HFF-Myc (cell line): Measurements from ENCODE around the gene YTHDF1.
A peak's percentile ranks its signal among the peaks of the same experiment; 100 is the strongest.

Source experiments
- DNase-seq: peaks from one replicate; pipeline ENCODE4 v3.0.0-alpha.2; 2011; ENCODE audit warnings: low read depth; ENCODE audit errors: extremely low read depth
- H3K4me3 ChIP-seq: replicated peaks from 2 replicates; pipeline ENCODE4 v1.5.1; 2011; ENCODE audit warnings: low read depth, mild to moderate bottlenecking, control low read depth, low read length
- TF ChIP-seq, protein P1 (sequence below): IDR thresholded peaks from 2 replicates; pipeline ENCODE4 v1.5.1; 2012; ENCODE audit warnings: mild to moderate bottlenecking, low read depth, low read length, control low read depth; ENCODE audit errors: missing control alignments

The YTHDF1 gene

DNA sequence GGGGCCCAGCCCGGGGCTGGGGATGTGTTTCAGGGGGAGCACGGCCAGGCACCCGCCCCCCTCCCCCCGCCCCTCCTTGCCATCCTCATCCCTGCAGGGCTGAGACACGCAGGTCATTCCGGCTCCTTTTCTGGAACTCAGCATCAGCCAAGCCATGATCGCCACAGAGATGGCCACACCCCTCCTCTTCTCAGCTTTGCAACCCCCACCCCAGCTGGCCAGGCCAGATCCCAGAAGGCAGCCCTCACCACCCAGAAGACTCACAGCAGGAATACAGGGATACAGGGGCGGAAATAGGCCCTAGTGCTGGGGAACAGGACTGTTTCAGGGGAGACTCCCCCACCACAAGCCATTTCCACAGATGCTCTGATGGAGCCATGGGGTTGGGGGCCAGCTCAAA lies 33.5 kb downstream of the YTHDF1 start:
- DNase-seq, result no peak
- TF ChIP-seq, protein P1, sequence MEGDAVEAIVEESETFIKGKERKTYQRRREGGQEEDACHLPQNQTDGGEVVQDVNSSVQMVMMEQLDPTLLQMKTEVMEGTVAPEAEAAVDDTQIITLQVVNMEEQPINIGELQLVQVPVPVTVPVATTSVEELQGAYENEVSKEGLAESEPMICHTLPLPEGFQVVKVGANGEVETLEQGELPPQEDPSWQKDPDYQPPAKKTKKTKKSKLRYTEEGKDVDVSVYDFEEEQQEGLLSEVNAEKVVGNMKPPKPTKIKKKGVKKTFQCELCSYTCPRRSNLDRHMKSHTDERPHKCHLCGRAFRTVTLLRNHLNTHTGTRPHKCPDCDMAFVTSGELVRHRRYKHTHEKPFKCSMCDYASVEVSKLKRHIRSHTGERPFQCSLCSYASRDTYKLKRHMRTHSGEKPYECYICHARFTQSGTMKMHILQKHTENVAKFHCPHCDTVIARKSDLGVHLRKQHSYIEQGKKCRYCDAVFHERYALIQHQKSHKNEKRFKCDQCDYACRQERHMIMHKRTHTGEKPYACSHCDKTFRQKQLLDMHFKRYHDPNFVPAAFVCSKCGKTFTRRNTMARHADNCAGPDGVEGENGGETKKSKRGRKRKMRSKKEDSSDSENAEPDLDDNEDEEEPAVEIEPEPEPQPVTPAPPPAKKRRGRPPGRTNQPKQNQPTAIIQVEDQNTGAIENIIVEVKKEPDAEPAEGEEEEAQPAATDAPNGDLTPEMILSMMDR, result no peak
- H3K4me3 ChIP-seq, result no peak overlapping the region

DNA sequence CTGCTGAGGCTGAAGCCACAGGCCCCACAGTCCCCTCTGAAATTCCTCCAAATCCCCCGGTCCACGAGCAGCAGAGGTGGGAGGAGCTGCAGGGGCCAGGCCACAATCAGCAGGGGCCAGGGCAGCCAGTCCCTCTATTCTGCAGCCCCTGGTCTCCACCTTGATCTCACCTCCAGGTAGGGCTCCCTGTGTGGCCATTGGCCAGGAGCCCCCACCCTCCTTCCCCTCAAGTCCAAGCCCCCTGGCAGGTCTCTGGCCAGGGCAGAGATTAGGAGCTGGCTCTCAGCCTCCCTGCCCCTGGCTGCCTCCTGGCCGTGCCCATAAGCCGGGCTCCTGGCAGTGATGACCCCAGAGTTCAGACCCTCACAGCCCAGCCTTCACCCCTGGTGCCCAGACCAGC lies 34.7 kb downstream of the YTHDF1 start:
- H3K4me3 ChIP-seq, result no peak overlapping the region
- TF ChIP-seq, protein P1, result no peak
- DNase-seq, result no peak

DNA sequence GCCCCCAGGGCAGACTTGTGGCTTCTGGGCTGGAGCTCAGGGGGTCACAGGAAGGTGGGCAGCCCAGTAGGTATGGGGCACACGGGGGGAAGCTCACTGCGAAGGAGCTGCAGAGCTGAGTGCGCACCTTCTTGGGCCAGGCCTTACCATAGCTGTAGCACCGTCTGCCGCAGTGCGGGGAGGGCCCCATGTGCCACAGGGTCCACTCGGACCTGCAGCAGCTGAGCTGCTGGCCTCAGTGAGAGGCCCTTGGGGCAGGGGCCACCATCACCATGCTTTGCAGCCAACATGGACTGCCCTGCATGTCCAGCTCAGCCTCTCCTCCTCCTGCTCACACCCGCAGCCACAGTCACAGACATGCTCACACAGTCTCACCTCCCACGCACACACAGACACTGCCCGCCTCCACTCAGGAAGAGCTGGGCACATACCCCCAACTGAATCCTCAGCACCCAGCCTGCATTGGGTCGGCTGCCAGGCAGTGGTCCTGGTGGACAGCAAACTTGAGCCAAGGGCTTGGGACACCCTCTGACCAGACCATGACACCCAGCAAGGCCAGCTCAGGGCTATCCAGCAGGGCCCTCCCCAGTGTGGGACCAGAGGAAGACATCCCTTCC lies 35.3 kb downstream of the YTHDF1 start:
- TF ChIP-seq, protein P1, result no peak
- DNase-seq, result no peak

DNA sequence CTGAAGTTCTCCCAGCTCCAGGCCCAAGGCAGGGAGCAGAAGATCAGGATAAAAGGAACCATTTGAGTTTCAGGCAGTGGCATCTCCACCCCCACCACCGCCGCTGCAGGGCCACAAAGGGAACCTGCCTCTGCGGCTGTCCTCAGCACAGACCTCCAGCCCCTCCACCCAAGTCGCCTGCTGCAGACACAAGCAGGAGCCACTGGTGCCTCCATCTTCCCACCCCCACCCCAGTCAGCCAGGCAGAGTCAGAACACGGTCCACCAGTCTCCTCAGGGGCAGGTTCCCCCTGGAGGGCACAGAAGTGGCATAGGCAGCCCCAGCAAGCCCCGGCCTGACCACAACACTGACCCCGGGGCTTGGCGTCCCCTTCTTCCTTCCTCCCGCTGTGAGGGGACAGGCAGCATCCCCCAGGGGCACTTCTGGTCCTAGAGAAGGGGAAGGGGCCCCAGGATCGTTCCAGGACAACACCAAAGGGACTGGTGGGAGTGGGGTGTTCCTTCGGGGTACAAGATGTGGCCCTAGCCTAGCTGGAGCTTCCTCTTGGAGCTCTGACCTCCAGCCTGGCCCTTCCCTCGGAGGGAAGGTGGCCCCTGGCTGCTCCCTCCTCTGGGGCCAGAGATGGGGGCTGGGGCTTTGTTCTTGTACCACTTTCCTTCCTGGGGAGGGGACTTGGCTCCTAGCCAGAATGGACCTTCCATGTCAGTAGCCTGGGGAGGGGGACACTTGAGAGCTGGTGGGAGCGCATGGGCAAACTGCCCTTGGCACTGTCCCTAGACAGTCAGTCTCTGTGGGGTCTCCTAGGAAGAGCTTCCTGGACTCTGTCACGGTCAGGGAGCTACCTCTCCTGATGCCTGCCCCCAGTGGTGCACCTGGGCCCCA lies 36.0 kb downstream of the YTHDF1 start:
- H3K4me3 ChIP-seq, result no peak overlapping the region
- TF ChIP-seq, protein P1, result no peak
- DNase-seq, result no peak

More for the DNA sequence above, 35.3 kb downstream of the YTHDF1 start:
- no peak overlapping the region for H3K4me3 ChIP-seq

DNA sequence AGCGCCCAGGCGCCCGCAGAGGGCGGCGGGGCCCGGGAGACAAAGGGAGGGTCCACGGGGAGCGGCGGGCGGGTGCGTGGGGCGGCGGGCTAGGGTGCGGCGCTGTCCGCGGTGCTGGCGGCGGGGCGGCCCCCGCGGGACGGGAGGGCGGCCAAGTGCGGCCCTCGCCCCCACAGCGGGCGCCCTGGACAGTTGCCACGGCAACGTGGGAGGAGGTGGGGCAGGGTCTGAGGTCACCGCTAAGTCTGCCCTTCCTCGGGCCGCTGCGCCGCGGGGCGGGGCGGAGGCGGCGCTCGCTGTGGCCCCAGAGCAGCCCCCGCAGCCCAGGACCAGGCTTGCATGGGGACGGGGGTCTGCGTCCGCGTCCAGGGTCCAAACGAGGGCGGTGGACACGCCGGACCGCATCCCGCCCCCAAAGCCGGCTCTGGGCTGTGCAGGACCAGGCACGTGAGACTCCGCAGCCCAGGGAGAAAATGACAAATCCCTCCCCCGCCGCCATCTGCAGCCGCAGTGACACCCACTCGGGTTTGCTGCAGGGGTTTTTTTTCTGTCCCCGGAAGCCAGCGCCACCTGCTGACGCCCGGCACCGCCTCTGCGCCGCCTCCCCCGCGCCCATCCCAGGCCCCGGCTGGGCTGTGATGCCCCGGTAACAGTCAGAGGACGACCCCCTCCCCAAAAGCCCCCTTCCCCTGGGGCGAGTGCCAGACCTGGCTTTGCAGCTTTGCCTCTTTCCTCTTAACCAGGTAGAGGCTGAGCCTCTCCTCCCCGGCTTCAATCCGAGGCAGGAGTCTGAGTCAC lies 36.8 kb downstream of the YTHDF1 start:
- no peak for DNase-seq
- no peak overlapping the region for H3K4me3 ChIP-seq
- TF ChIP-seq, protein P1, result peak; percentile 47

DNA sequence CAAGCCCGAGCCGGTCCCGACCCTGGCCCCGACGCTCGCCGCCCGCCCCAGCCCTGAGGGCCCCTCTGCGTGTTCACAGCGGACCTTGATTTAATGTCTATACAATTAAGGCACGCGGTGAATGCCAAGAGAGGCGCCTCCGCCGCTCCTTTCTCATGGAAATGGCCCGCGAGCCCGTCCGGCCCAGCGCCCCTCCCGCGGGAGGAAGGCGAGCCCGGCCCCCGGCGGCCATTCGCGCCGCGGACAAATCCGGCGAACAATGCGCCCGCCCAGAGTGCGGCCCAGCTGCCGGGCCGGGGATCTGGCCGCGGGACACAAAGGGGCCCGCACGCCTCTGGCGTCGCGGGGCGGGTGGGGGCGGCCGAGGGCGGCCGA lies 37.5 kb downstream of the YTHDF1 start:
- no peak for DNase-seq
- H3K4me3 ChIP-seq, result no peak overlapping the region
- TF ChIP-seq, protein P1, result no peak
